Body of pancreas (tissue), 4 donors: ENCODE results near the gene SYT8. TPM values are rescaled to one million over a fixed set of nuclear protein-coding genes. Genes with fewer than 3 reads are reported as not detected.
A peak's percentile ranks its signal among the peaks of the same experiment; 100 is the strongest.

Experiments
- ATAC-seq: fragments of 150-250 bp; one replicate; pipeline ENCODE4 v1.9.1; 2016
- DNase-seq, 4 donors: peaks; one replicate each; pipeline ENCODE4 v3.0.0-alpha.2; 2019
- H3K27ac ChIP-seq, 4 donors: fragments of 200-600 bp; sonication (generic); 1 replicate in 3 of 4; 2 replicates in 1 of 4; pipeline versions ENCODE4 v1.5.1 to v1.6.1; 2016 to 2019; ENCODE audit warnings: mild to moderate bottlenecking in 1 of 4, mixed read lengths in 1 of 4, moderate library complexity in 1 of 4
- H3K27me3 ChIP-seq, 2 donors: fragments of 200-600 bp; sonication (generic); one replicate each; pipeline ENCODE4 v1.6.0; 2016; ENCODE audit warnings: mild to moderate bottlenecking in 1 of 2
- H3K36me3 ChIP-seq, 2 donors: fragments of 200-600 bp; sonication (generic); replicated peaks in 1 of 2; 2 replicates each; pipeline ENCODE4 v1.5.1; 2016; ENCODE audit warnings: low read depth in 2 of 2; ENCODE audit not compliant: insufficient read depth in 1 of 2
- H3K4me1 ChIP-seq: fragments of 200-600 bp; sonication (generic); one replicate; pipeline ENCODE4 v1.6.0; 2016
- H3K4me3 ChIP-seq, 2 donors: fragments of 200-600 bp; sonication (generic); 1 replicate in 1 of 2; 2 replicates in 1 of 2; pipeline ENCODE4 v1.5.1; 2016 to 2019
- H3K9me3 ChIP-seq, 3 donors: fragments of 200-600 bp; sonication (generic); 1 replicate in 2 of 3; 2 replicates in 1 of 3; pipeline ENCODE4 v1.5.1; 2016
- CTCF ChIP-seq, 7 experiments: fragments of 450-650 bp in 4 of 7; fragments of 200-600 bp in 3 of 7; sonication (generic) in 3 of 7; IDR thresholded peaks; one replicate each; pipeline ENCODE4 v1.5.1; 2016 to 2019; ENCODE audit warnings: antibody characterized with exemption in 7 of 7
- POLR2A ChIP-seq, 3 donors: fragments of 450-650 bp; IDR thresholded peaks; one replicate each; pipeline ENCODE4 v1.6.1; 2016; ENCODE audit warnings: antibody characterized with exemption in 3 of 3, mild to moderate bottlenecking in 2 of 3
- WGBS, 2 donors: methylation state at CpG; one replicate each; pipeline ENCODE4 v1.1.5; 2017; 5-methylcytosine and 5-hydroxymethylcytosine counted together
- intact Hi-C: fragments of 100-400 bp; cut with DNase I; formaldehyde crosslinking; loops from one replicate; pipeline ENCODE4 v1.15.1; 2023
- total RNA-seq, 2 donors: library from RNA; depleted of rRNA; stranded (reverse); fragments of >200 nt; gene quantifications; one replicate each; pipeline ENCODE4 v1.1.0, GENCODE V29; 2016

SYT8 gene
- total RNA-seq, 2 donors from 2014 or later: 6.0 to 32.6 TPM

- TF ChIP-seq POLR2A (IDR thresholded peaks at IDR 0.05) (no peak), CTCF (IDR thresholded peaks at IDR 0.05) (no peak)
- H3K4me3 ChIP-seq: no peak overlapping the region
These were observed 17.6 kb downstream of the SYT8 start for GRCh38 chr11:1852271-1852876.

GRCh38 chr11:1852877-1853276 lies 18.1 kb downstream of the SYT8 start, which contains the start of gene LSP1:
Gene LSP1, plus strand, starts transcription at chr11:1853084. Its CDS starts 61 bp downstream, at chr11:1853145.
- Histone ChIP-seq H3K27ac (peak within 1 kb of the TSS in 1 of 4 donors; percentile 16), H3K9me3 (no peaks in the 10 kb centered on the region), H3K4me3 (no peak within 1 kb of the TSS), H3K4me1 (no peaks in the 10 kb centered on the region), H3K27me3 (no peaks in the 10 kb centered on the region), H3K36me3 (no peaks in the 10 kb centered on the region)
- ATAC-seq (no peak), DNase-seq (peak in 1 of 4 donors; percentile 52)
- intact Hi-C loops: no loop called here
- WGBS, 2 donors: 71 to 93% methylated on average over 18 of the region's 18 CpGs
- TF ChIP-seq POLR2A (IDR thresholded peaks at IDR 0.05) (peak in 1 of 3 donors; percentile 6), CTCF (IDR thresholded peaks at IDR 0.05) (no peak)

More at GRCh38 chr11:1852271-1852876, 17.6 kb downstream of the SYT8 start:
- DNase-seq (no peak), ATAC-seq (no peak)
- intact Hi-C loops: no loop called here
- H3K27me3 ChIP-seq: no peaks in the 10 kb centered on the region
- peak overlapping the region in 1 of 4 donors; percentile 16 for H3K27ac ChIP-seq
- H3K4me1 ChIP-seq: no peaks in the 10 kb centered on the region
- no peaks in the 10 kb centered on the region for H3K36me3 ChIP-seq
- 83 to 84% methylated on average over 24 to 25 of the region's 25 CpGs for WGBS, 2 donors
- H3K9me3 ChIP-seq: no peaks in the 10 kb centered on the region

DNA sequence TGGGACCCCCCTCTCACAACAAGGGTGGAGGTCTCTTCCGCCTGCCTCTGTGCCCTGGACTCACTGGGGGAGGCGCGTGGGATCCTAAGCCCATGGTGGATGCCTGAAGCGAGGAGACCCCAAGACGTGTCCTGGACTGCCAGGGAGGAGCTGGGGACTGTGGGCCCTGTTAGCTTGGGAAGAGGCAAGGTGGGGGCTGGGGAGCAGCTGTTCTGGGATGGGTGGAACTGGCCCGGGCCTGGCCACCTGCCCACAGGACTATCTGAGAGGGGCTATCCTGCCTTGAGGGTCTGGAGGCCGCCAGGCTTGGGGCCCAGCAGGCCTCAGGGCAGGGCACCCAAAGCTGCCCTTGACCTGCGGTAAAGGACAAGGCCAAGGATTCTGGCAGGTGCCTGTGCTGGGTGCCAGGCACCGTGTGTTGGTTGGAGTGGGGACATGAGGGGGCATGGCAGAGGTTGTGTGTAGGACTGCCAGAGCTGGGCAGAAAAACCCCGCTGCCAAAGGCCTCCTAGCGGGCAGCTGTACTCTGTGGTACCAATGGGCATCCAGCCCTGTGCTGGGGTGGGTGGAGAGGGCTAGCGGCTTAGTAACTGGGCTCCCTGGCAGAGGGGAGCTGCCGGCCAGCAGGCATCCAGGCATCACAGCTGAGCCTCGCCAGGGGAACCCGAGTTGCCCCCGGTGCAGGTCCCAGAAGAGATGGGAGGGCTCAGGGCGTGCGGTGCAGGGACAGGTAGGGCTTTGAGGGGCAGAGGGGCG lies 18.8 kb downstream of the SYT8 start:
- H3K9me3 ChIP-seq: no peaks in the 10 kb centered on the region
- H3K4me1 ChIP-seq: no peaks in the 10 kb centered on the region
- H3K36me3 ChIP-seq: no peaks in the 10 kb centered on the region
- no peak for TF ChIP-seq POLR2A (IDR thresholded peaks at IDR 0.05)
- TF ChIP-seq CTCF (IDR thresholded peaks at IDR 0.05): no peak
- intact Hi-C loops: no loop called here
- no peak overlapping the region for H3K4me3 ChIP-seq
- H3K27me3 ChIP-seq: no peaks in the 10 kb centered on the region
- ATAC-seq (no peak), DNase-seq (no peak)
- no peak overlapping the region for H3K27ac ChIP-seq
- WGBS, 2 donors: 78 to 98% methylated on average over 9 to 17 of the region's 19 CpGs

DNA sequence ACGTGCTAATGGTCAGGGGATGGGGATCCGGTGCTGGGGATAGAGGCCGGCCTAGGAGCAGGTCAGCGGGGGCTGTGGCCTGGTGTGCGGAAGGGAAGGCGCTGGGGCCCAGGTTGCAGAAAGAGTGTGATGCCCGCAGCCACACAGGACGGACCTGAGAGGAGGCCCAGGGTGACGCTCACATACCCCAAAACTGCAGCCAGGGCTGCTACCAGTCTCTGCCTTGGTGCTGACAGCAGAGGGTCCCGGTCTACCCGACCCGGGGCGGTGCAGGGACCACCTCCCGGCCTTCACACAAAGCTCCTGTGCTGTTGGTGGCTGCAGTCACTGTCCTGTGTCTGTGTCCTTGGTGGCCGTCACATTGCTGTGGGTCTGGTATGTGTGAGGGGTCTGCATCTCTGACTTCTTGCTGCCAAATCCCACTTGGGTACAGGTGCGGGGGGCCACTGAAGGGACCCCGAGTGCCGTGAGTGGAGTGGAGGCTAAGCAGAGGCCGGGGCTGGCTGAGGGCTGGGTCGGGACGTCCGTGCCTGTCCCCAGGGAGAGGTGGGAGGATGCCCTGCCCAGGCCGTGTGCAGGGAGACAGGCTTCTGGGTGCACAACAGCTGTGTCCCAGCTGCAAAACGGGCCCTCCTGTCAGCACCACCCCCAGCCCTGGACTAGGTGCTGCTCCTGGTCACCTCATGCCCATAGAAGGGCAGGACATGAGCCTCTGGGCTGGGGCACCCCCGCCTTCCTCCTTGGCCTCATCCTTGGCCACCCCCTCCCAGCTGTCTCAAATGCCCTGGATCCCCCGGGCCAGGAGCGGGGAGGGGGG lies 19.6 kb downstream of the SYT8 start:
- intact Hi-C loops: no loop called here
- Histone ChIP-seq H3K4me3 (no peak overlapping the region), H3K36me3 (no peaks in the 10 kb centered on the region), H3K4me1 (no peaks in the 10 kb centered on the region), H3K27me3 (no peaks in the 10 kb centered on the region), H3K27ac (no peak overlapping the region), H3K9me3 (no peaks in the 10 kb centered on the region)
- 75 to 96% methylated on average over 15 to 26 of the region's 27 CpGs for WGBS, 2 donors
- DNase-seq: no peak
- no peak for ATAC-seq
- no peak for TF ChIP-seq POLR2A (IDR thresholded peaks at IDR 0.05)
